Mucosa of descending colon (tissue), 3 donors: ENCODE data around the gene STYXL1. TPM values are rescaled to one million over a fixed set of nuclear protein-coding genes. Genes with fewer than 3 reads are reported as not detected.

ENCODE experiments used
- ATAC-seq: fragments of 200-7000 bp; cut with Tn5 transposase; one replicate; pipeline ENCODE4 v1.9.1; 2020; ENCODE audit warnings: mild to moderate bottlenecking, moderate library complexity
- DNase-seq, 3 donors: peaks; one replicate each; pipeline ENCODE4 v3.0.0-alpha.2; 2020
- H3K36me3 ChIP-seq: fragments of 200-600 bp; one replicate; pipeline ENCODE4 v1.8.0; 2021; ENCODE audit warnings: low read depth, mild to moderate bottlenecking
- H3K4me1 ChIP-seq: fragments of 200-600 bp; one replicate; pipeline ENCODE4 v1.8.0; 2021; ENCODE audit warnings: low read depth, mild to moderate bottlenecking
- H3K4me3 ChIP-seq: fragments of 200-600 bp; one replicate; pipeline ENCODE4 v1.8.0; 2021; ENCODE audit warnings: mild to moderate bottlenecking
- H3K9me3 ChIP-seq: fragments of 200-600 bp; one replicate; pipeline ENCODE4 v1.8.0; 2021; ENCODE audit warnings: mild to moderate bottlenecking
- CTCF ChIP-seq: fragments of 200-600 bp; IDR thresholded peaks from one replicate; pipeline ENCODE4 v1.8.0; 2022; ENCODE audit warnings: antibody characterized with exemption, mild to moderate bottlenecking
- intact Hi-C, 2 donors: fragments of 100-400 bp; cut with DNase I in 1 of 2; cut with micrococcal nuclease in 1 of 2; formaldehyde crosslinking; loops; one replicate each; pipeline versions ENCODE4 v1.11.0 to v1.11.1; 2022; cut with DNase I, micrococcal nuclease
- total RNA-seq, 3 donors: library from RNA; stranded (reverse); fragmentation: NEBNext Ultra II Directional in 2 of 3; extraction: Animal tissue kit (Norgen Biotek cat#: 25700) in 2 of 3; gene quantifications; one replicate each; pipeline versions ENCODE4 v1.2.1 to v1.2.4, GENCODE V29; 2021 to 2023
- donor health status: DM: no; HTN: no; CAD: no; lungs with moderate emphysema.
- donor health status: DM: no; HTN: no; CAD: no.
- donor health status: DM: no; HTN: yes; CAD: no.

STYXL1 gene
- total RNA-seq, 3 donors from 2014 or later = 31.1 to 36.0 (median 33.7) TPM

DNA sequence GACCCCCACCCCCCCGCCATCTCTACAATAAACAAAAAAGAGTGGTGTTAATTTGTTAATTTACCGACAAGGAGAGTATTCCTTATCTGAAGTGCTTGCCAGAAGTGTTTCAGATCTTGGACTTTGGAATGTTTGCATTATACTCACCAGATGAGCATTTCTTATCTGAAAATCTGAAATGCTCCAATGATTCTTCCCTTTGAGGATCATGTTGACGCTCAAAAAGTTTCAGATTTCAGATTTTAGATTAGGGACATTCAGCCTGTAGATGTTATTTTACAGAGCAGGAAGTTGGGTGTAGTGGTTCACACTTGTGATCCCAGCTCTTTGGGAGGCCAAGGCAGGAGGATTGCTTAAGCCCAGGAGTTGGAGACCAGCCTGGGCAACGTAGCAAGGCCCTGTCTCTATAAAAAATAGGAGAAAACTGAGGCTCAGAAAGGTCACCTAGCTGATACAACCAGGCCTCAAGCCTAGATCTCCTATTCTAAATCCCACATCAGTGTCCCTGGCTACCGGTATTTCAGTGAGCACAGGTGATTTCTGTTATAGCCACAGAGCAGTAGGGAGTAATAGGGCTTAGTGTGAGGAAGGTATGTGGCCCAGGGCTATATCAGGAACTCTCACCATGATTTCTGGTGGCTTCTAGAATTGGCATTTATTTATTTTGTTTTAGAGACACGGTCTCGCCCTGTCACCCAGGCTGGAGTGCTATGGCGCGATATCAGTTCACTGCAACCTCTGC is 88.8 kb downstream of the STYXL1 start:
- Histone ChIP-seq H3K9me3 (no peaks in the 10 kb centered on the region), H3K36me3 (no peaks in the 10 kb centered on the region), H3K4me1 (peaks cover 28% of the 10 kb centered on the region), H3K4me3 (no peak overlapping the region)
- intact Hi-C loops = no loop called here
- no peak for TF ChIP-seq CTCF
- ATAC-seq (peak; percentile 50), DNase-seq (no peak)

GRCh38 chr7:75957021-75957736 is 90.6 kb downstream of the STYXL1 start:
- H3K36me3 ChIP-seq = no peaks in the 10 kb centered on the region

DNA sequence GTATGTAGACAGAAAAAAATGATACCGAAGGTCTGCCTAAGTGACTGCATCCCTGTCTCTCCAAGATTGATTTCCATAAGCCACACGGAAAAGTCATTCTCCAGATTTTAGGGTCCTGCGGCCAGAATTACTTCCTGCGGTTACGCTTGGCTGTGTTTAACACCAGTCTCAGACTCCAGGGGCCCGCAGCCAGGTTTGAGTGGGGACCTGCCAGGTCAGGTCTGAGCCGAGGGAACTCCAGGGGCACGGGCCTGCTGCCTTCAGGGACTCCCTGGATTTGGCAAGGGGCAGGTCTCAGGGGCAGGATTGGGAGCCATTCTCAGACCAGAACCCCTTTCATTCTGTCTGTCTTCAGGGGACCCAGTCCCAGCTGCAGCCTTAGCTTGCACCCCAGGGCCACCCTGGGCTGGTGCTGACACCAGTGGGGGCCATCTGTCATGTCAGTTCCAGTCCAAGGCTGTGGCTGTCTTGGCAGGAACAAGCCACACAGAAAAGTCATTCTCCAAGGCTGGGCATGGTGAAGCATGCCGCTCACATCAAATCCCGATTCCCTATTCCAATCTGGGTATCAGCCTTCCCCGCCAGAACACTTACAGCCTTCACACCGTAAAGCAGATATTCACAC is 92.4 kb downstream of the STYXL1 start:
- H3K36me3 ChIP-seq = no peaks in the 10 kb centered on the region
- no peak for ATAC-seq
- no peaks in the 10 kb centered on the region for H3K9me3 ChIP-seq
- H3K4me1 ChIP-seq = peaks cover 28% of the 10 kb centered on the region
- TF ChIP-seq CTCF = no peak
- peak in 1 of 3 donors; percentile 47 for DNase-seq
- H3K4me3 ChIP-seq = no peak overlapping the region
- intact Hi-C loops = no loop called here

More at GRCh38 chr7:75957021-75957736, 90.6 kb downstream of the STYXL1 start:
- Histone ChIP-seq H3K4me3 (no peak overlapping the region), H3K4me1 (peaks cover 28% of the 10 kb centered on the region), H3K9me3 (no peaks in the 10 kb centered on the region)
- ATAC-seq = peak; percentile 90
- peak; percentile 79 to 83 (median 79) for DNase-seq
- no peak for TF ChIP-seq CTCF
- intact Hi-C loops = no loop called here

GRCh38 chr7:75953931-75954330 is 93.9 kb downstream of the STYXL1 start:
- DNase-seq (peak in 1 of 3 donors; percentile 29), ATAC-seq (no peak)
- Histone ChIP-seq H3K9me3 (no peaks in the 10 kb centered on the region), H3K4me1 (peaks cover 23% of the 10 kb centered on the region), H3K4me3 (no peak overlapping the region), H3K36me3 (no peaks in the 10 kb centered on the region)
- no peak for TF ChIP-seq CTCF
- intact Hi-C loops = no loop called here

- Histone ChIP-seq H3K4me1 (peaks cover 21% of the 10 kb centered on the region), H3K9me3 (no peaks in the 10 kb centered on the region), H3K36me3 (no peaks in the 10 kb centered on the region), H3K4me3 (no peak overlapping the region)
- TF ChIP-seq CTCF = no peak
- DNase-seq (peak in 1 of 3 donors; percentile 36), ATAC-seq (no peak)
- intact Hi-C loops = no loop called here
Observed at GRCh38 chr7:75953431-75953830, 94.4 kb downstream of the STYXL1 start.
